ENCODE data around the gene IFNA5. TPM values are rescaled to one million over a fixed set of nuclear protein-coding genes. Genes with fewer than 3 reads are reported as not detected.

IFNA5 gene
- total and polyA plus RNA-seq, 2 of the 8 experiments (the other 6 are each of a cell fraction or from before 2014, with no cell fraction given): not detected

GRCh38 chr9:21286659-21287058 lies 18.5 kb downstream of the IFNA5 start:
- H3K79me2 ChIP-seq (ENCODE audit: control insufficient read depth in 1 of 2, insufficient read depth in 2 of 2, low read length in 2 of 2): no peaks in the 10 kb centered on the region
- H2AK5ac ChIP-seq (ENCODE audit: low read depth, low read length): no peak overlapping the region
- H3K14ac ChIP-seq (ENCODE audit: insufficient read length): no peak overlapping the region
- H3K18ac ChIP-seq (ENCODE audit: extremely low read depth, low read length): no peak overlapping the region
- H4K8ac ChIP-seq (ENCODE audit: extremely low read depth, insufficient read depth, low read length): no peak overlapping the region
- H2BK20ac ChIP-seq (ENCODE audit: low read length): no peak overlapping the region
- H3K56ac ChIP-seq (replicated peaks; ENCODE audit: insufficient read length, low read depth, low read length): no peak overlapping the region
- no peaks in the 10 kb centered on the region for H4K20me1 ChIP-seq (replicated peaks in 1 of 2; ENCODE audit: control insufficient read depth in 1 of 2, insufficient read depth in 2 of 2, low read length in 2 of 2)
- H3K4me2 ChIP-seq (ENCODE audit: insufficient read depth in 1 of 2, low read depth in 2 of 2, low read length in 2 of 2): no peak overlapping the region
- no peaks in the 10 kb centered on the region for H3K23me2 ChIP-seq (ENCODE audit: low read depth, low read length)
- DNase-seq (ENCODE audit: low read depth in 1 of 2, low spot score in 2 of 2) (no peak), FAIRE-seq (no peak)
- H3K23ac ChIP-seq (ENCODE audit: insufficient read length): no peak overlapping the region
- no peaks in the 10 kb centered on the region for H3K79me1 ChIP-seq (ENCODE audit: low read depth, low read length)
- H3K9me3 ChIP-seq (ENCODE audit: insufficient read depth in 2 of 2, low read depth in 1 of 2, low read length in 1 of 2): no peaks in the 10 kb centered on the region
- H4K5ac ChIP-seq (ENCODE audit: insufficient read length, low read depth, low read length): no peak overlapping the region
- no peak overlapping the region for H3K27ac ChIP-seq (ENCODE audit: low read depth, low read length)
- H2BK5ac ChIP-seq (ENCODE audit: low read depth, low read length): no peak overlapping the region
- POLR2A ChIA-PET (ENCODE audit: partially characterized antibody): no interaction called here
- CTCF ChIA-PET (ENCODE audit: partially characterized antibody): no interaction called here
- no peak overlapping the region for H2AFZ ChIP-seq (ENCODE audit: low read length)
- H3K27me3 ChIP-seq (replicated peaks in 1 of 4; ENCODE audit: control insufficient read depth in 3 of 4, extremely low read depth in 1 of 4, insufficient read depth in 3 of 4, low read length in 3 of 4): no peaks in the 10 kb centered on the region; a peak in 1 of 7 replicates
- no peak overlapping the region for H3K4ac ChIP-seq (replicated peaks; ENCODE audit: insufficient read length, low read depth, low read length)
- no peak overlapping the region for H3K9ac ChIP-seq (replicated peaks in 1 of 4; ENCODE audit: extremely low read depth in 1 of 4, low read depth in 3 of 4, low read length in 3 of 4)
- H3K36me3 ChIP-seq (ENCODE audit: control insufficient read depth in 2 of 4, insufficient read depth in 4 of 4, low read length in 3 of 4): no peaks in the 10 kb centered on the region
- no peak overlapping the region for H2BK120ac ChIP-seq (replicated peaks; ENCODE audit: low read depth, low read length)
- no peak overlapping the region for H3K4me3 ChIP-seq (ENCODE audit: extremely low read depth in 1 of 4, insufficient read depth in 2 of 4, low read depth in 3 of 4, low read length in 4 of 4)
- 86% methylated on average over 5 of the region's 5 CpGs; no CpG with 5 or more reads in 1 of the 2 experiments for WGBS, 2 experiments (ENCODE audit: extremely low coverage in 1 of 2, insufficient coverage in 1 of 2, insufficient read length in 1 of 2, insufficient replicate concordance in 2 of 2, low coverage in 1 of 2, low lambda C conversion rate in 2 of 2, missing lambda C conversion rate in 1 of 2)
- H2BK15ac ChIP-seq (ENCODE audit: low read length): no peak overlapping the region
- no peaks in the 10 kb centered on the region for H3K4me1 ChIP-seq (replicated peaks in 1 of 4; ENCODE audit: control insufficient read depth in 3 of 4, insufficient read depth in 4 of 4, low read length in 3 of 4)
- H2BK12ac ChIP-seq (ENCODE audit: low read depth, low read length): no peak overlapping the region
- H4K91ac ChIP-seq (replicated peaks; ENCODE audit: insufficient read length, low read length): no peak overlapping the region
- TF ChIP-seq SRF (IDR thresholded peaks at IDR 0.05; ENCODE audit: low read depth, low read length) (no peak), CBX8 (IDR thresholded peaks at IDR 0.05; ENCODE audit: borderline replicate concordance, low read depth, low read length) (no peak), GABPA (IDR thresholded peaks at IDR 0.05; ENCODE audit: borderline replicate concordance, insufficient read depth, low read length) (no peak), TAF7 (optimal IDR thresholded peaks at IDR 0.05; ENCODE audit: borderline replicate concordance, low read depth, low read length) (no peak), SUZ12 (IDR thresholded peaks at IDR 0.05; ENCODE audit: low read length) (no peak), CBX5 (IDR thresholded peaks at IDR 0.05; ENCODE audit: low read depth, low read length) (no peak), CTBP2 (IDR thresholded peaks at IDR 0.05; ENCODE audit: borderline replicate concordance, insufficient read depth, insufficient read length, low read length) (no peak), RNF2 (IDR thresholded peaks at IDR 0.05; ENCODE audit: borderline replicate concordance, low read depth, low read length, missing control alignments, poor library complexity, severe bottlenecking) (no peak), EP300 (IDR thresholded peaks at IDR 0.05; ENCODE audit: borderline replicate concordance in 1 of 2, low read depth in 2 of 2, low read length in 2 of 2) (no peak), POU5F1 (IDR thresholded peaks at IDR 0.05; ENCODE audit: low read depth, low read length) (no peak), EZH2 (IDR thresholded peaks at IDR 0.05; ENCODE audit: low read depth, low read length, severe bottlenecking) (no peak), TEAD4 (IDR thresholded peaks at IDR 0.05; ENCODE audit: low read depth, low read length) (no peak), SIRT6 (IDR thresholded peaks at IDR 0.05; ENCODE audit: low read length) (no peak), KDM4A (IDR thresholded peaks at IDR 0.05; ENCODE audit: low read depth, low read length, severe bottlenecking) (no peak)
